ENCODE results near the gene PANX3. TPM values are rescaled to one million over a fixed set of nuclear protein-coding genes. Genes with fewer than 3 reads are reported as not detected.

The PANX3 gene
- total RNA-seq, 1 experiment from 2014 or later, result not detected

DNA sequence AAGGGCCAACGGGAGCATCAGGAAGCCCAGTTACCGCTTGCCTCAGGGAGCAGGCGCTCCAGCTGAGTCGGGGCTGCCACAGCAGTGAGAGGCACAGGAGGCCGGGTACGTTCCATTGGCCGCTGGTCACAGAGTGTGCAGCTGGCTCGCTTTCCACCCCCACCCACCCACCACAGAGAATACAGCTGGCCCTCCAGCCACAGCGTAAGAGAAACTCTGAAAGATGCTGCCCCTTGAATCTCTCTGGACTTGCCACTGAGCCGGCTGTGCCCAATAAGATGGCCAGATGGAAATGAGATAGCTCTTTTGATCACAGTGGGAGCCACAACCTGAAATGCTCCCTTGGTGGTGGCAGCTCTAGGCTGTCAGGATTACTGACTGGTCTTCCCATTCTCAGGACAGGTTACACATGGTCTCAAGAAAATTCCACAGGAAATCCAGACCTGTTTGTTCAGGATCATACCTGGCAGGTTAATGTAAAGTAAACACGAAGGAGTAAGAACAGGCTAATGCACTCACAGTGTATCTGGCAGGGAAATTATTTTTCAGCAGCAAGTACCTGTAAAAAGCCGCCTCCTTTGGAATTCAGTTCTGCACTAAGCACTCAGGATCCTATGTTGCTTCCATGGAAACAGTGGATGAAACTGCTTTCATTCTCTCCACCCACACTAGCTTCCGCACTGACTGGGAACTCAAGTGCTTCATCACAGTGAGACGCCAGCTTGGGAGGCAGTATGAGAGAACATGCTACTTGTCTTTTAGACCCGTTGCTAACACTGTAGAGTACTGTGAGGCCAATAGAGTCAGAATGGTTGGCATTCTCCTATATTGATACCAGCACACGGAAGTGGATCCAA is 45.8 kb downstream of the PANX3 start:
- Histone ChIP-seq H3K18ac (ENCODE audit: insufficient read length, low read depth, low read length) (no peak overlapping the region), H3K23ac (ENCODE audit: insufficient read length, low read depth, low read length) (no peak overlapping the region), H3K9me3 (ENCODE audit: control insufficient read depth, low read depth, low read length) (no peaks in the 10 kb centered on the region), H2AFZ (ENCODE audit: low read length) (no peak overlapping the region), H2BK15ac (ENCODE audit: low read depth, low read length) (no peak overlapping the region), H3K56ac (ENCODE audit: insufficient read length, low read depth, low read length) (no peak overlapping the region), H3K79me2 (ENCODE audit: insufficient read depth, low read length) (no peaks in the 10 kb centered on the region), H4K20me1 (ENCODE audit: control insufficient read depth, insufficient read depth, insufficient read length) (no peaks in the 10 kb centered on the region), H4K91ac (ENCODE audit: insufficient read length, low read depth, low read length) (no peak overlapping the region), H3K27ac (ENCODE audit: insufficient read length, low read depth, low read length) (no peak overlapping the region), H2AK5ac (ENCODE audit: insufficient read length, low read length) (no peak overlapping the region), H3K4me1 (ENCODE audit: insufficient read depth, low read length) (peaks cover 4% of the 10 kb centered on the region; the same call in 1 of the 2 replicates), H3T11ph (ENCODE audit: low read length) (no peak overlapping the region), H3K79me1 (ENCODE audit: insufficient read depth, low read depth, low read length, poor library complexity, severe bottlenecking) (no peaks in the 10 kb centered on the region), H2BK12ac (ENCODE audit: insufficient read length, low read depth, low read length) (no peak overlapping the region), H3K4me2 (ENCODE audit: insufficient read depth, insufficient read length, low read length) (no peak overlapping the region), H4K8ac (replicated peaks; ENCODE audit: insufficient read length, low read depth, low read length) (no peak overlapping the region), H2BK5ac (ENCODE audit: insufficient read length, low read length) (no peak overlapping the region), H3K27me3 (ENCODE audit: insufficient read depth, low read length) (no peaks in the 10 kb centered on the region), H2BK120ac (ENCODE audit: low read depth, low read length, poor library complexity, severe bottlenecking) (no peak overlapping the region), H3K23me2 (ENCODE audit: insufficient read length, low read depth, low read length, poor library complexity, severe bottlenecking) (no peaks in the 10 kb centered on the region), H2BK20ac (ENCODE audit: low read depth, low read length, poor library complexity, severe bottlenecking) (no peak overlapping the region), H3K4ac (ENCODE audit: low read depth, low read length) (no peak overlapping the region), H3K14ac (ENCODE audit: insufficient read depth, low read length) (no peak overlapping the region; the same call in 1 of the 2 replicates), H3K9ac (ENCODE audit: extremely low read depth, insufficient read length, low read length) (no peak overlapping the region), H4K5ac (ENCODE audit: insufficient read length, low read depth, low read length) (no peak overlapping the region)
- no CpG with 5 or more reads among the region's 16 CpGs for WGBS (ENCODE audit: extremely low coverage, insufficient read length, low lambda C conversion rate)
- peak overlapping the region in 1 of 3 experiments; percentile 34; a peak in 1 of 7 replicates for H3K27ac Mint-ChIP-seq
- DNase-seq, result peak; percentile 44
- peaks cover 18 to 19% of the 10 kb centered on the region in 2 experiments for H3K4me1 Mint-ChIP-seq
- H3K9me3 Mint-ChIP-seq, result no peaks in the 10 kb centered on the region; a peak in 1 of 5 replicates
- H3K4me3 Mint-ChIP-seq, result peak overlapping the region in 1 of 2 experiments; percentile 39; a peak in 1 of 5 replicates
- TF ChIP-seq, protein P1, sequence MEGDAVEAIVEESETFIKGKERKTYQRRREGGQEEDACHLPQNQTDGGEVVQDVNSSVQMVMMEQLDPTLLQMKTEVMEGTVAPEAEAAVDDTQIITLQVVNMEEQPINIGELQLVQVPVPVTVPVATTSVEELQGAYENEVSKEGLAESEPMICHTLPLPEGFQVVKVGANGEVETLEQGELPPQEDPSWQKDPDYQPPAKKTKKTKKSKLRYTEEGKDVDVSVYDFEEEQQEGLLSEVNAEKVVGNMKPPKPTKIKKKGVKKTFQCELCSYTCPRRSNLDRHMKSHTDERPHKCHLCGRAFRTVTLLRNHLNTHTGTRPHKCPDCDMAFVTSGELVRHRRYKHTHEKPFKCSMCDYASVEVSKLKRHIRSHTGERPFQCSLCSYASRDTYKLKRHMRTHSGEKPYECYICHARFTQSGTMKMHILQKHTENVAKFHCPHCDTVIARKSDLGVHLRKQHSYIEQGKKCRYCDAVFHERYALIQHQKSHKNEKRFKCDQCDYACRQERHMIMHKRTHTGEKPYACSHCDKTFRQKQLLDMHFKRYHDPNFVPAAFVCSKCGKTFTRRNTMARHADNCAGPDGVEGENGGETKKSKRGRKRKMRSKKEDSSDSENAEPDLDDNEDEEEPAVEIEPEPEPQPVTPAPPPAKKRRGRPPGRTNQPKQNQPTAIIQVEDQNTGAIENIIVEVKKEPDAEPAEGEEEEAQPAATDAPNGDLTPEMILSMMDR (conservative IDR thresholded peaks at IDR 0.05), result no peak
- H3K36me3 Mint-ChIP-seq (ENCODE audit: insufficient read depth in 1 of 3, low read depth in 3 of 3), result no peaks in the 10 kb centered on the region; a peak in 1 of 7 replicates
- peaks cover 1% of the 10 kb centered on the region; the same call in 1 of the 2 replicates for H3K27me3 Mint-ChIP-seq (ENCODE audit: low read depth)
